Smooth muscle cell (in vitro differentiated cells): Measurements from ENCODE around the gene ZCCHC4. TPM values are rescaled to one million over a fixed set of nuclear protein-coding genes. Genes with fewer than 3 reads are reported as not detected.
A peak's percentile ranks its signal among the peaks of the same experiment; 100 is the strongest.

Experiments used
- DNase-seq: peaks from one replicate; lab custom pipeline; 2025; ENCODE audit not compliant: unreplicated experiment; lab: John Stamatoyannopoulos, UW
- H2AFZ ChIP-seq: fragments of 200-600 bp; sonication (generic); 2 replicates; pipeline ENCODE4 v1.6.0; 2016; ENCODE audit warnings: antibody characterized with exemption, low read depth, mild to moderate bottlenecking
- H3F3A ChIP-seq: fragments of 200-600 bp; sonication (generic); 2 replicates; pipeline ENCODE4 v1.6.0; 2017; ENCODE audit warnings: antibody characterized with exemption, low read depth
- H3K27ac ChIP-seq: fragments of 200-600 bp; sonication (generic); 2 replicates; pipeline ENCODE4 v1.5.1; 2016; ENCODE audit warnings: low read depth, mild to moderate bottlenecking
- H3K27me3 ChIP-seq: fragments of 200-600 bp; sonication (generic); 2 replicates; pipeline ENCODE4 v1.6.1; 2016; ENCODE audit warnings: low read depth, mild to moderate bottlenecking
- H3K36me3 ChIP-seq: fragments of 200-600 bp; sonication (generic); 2 replicates; pipeline ENCODE4 v1.5.1; 2016; ENCODE audit warnings: low read depth
- H3K4me1 ChIP-seq: fragments of 200-600 bp; sonication (generic); 2 replicates; pipeline ENCODE4 v1.5.1; 2016; ENCODE audit warnings: low read depth
- H3K4me2 ChIP-seq: fragments of 200-600 bp; sonication (generic); 2 replicates; pipeline ENCODE4 v1.6.0; 2016; ENCODE audit warnings: mild to moderate bottlenecking
- H3K4me3 ChIP-seq: fragments of 200-600 bp; sonication (generic); 2 replicates; pipeline ENCODE4 v1.5.1; 2016; ENCODE audit warnings: mild to moderate bottlenecking
- H3K79me2 ChIP-seq: fragments of 200-600 bp; sonication (generic); 2 replicates; pipeline ENCODE4 v1.6.0; 2016; ENCODE audit warnings: low read depth, mild to moderate bottlenecking
- H3K9ac ChIP-seq: fragments of 200-600 bp; sonication (generic); 2 replicates; pipeline ENCODE4 v1.6.0; 2016; ENCODE audit warnings: low read depth
- H3K9me3 ChIP-seq: fragments of 200-600 bp; sonication (generic); replicated peaks from 2 replicates; pipeline ENCODE4 v1.5.1; 2016; ENCODE audit warnings: low read depth
- H4K20me1 ChIP-seq: fragments of 200-600 bp; sonication (generic); 2 replicates; pipeline ENCODE4 v1.6.0; 2016; ENCODE audit warnings: low read depth
- CTCF ChIP-seq: fragments of 200-600 bp; sonication (generic); IDR thresholded peaks from 2 replicates; pipeline ENCODE4 v1.5.1; 2017; ENCODE audit warnings: borderline replicate concordance, mild to moderate bottlenecking, antibody characterized with exemption; ENCODE audit not compliant: insufficient read depth, poor library complexity, severe bottlenecking
- WGBS: methylation state at CpG from one replicate; pipeline ENCODE4 v1.1.7; 2016; ENCODE audit warnings: low lambda C conversion rate; 5-methylcytosine and 5-hydroxymethylcytosine counted together
- polyA plus RNA-seq: library from polyadenylated mRNA; unstranded; fragments of >200 nt; fragmentation: Nextera tagmentation; extraction: Ambion mirVana; gene quantifications from 2 replicates; pipeline ENCODE4 v1.2.1, GENCODE V29; 2016
- total RNA-seq: library from RNA; depleted of rRNA; stranded (reverse); fragments of >200 nt; gene quantifications from 2 replicates; pipeline ENCODE4 v1.2.3, GENCODE V29; 2014

The ZCCHC4 gene
- total and polyA plus RNA-seq, 2 experiments from 2014 or later = 11.9 to 14.1 TPM

DNA sequence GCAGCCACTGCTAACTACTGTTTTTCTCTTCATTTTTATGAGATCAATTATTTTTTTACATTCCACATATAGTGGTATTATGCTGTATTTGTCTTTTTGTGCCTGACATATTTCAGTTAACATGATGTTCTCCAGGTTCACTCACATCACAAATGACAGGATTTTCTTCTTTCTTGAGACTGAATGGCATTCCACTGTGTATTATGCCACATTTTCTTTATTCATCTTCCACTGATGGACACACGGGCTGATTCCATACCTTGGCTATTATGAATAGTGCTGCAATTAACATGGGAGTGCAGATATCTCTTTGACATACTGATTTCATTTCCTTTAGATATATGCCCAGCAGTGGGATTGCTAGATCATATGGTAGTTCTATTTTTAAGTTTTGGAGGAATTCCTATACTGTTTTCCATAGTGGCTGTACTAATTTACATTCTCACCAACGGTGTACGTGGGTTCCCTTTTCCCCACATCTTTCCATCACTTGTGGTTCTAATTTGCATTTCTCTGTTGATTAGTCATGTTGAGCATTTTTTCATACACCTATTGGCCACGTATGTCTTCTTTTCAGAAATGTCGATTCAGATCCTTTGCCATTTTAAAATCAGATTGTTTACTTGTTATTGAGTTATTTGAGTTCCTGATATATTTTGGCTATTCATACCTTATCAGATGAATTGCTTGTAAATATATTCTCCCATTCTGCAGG, 14.9 kb upstream of the ZCCHC4 start:
- H3K4me2 ChIP-seq = no peak overlapping the region
- no peaks in the 10 kb centered on the region for H3K4me1 ChIP-seq
- TF ChIP-seq CTCF = no peak
- no peak for DNase-seq
- H3K36me3 ChIP-seq = no peaks in the 10 kb centered on the region
- no peak overlapping the region for H3K27ac ChIP-seq
- no peak overlapping the region for H3K4me3 ChIP-seq
- 89% methylated on average over 5 of the region's 5 CpGs for WGBS
- H3K9ac ChIP-seq = no peak overlapping the region
- no peaks in the 10 kb centered on the region for H3F3A ChIP-seq
- no peaks in the 10 kb centered on the region for H4K20me1 ChIP-seq
- peaks cover 3% of the 10 kb centered on the region for H3K27me3 ChIP-seq
- no peak overlapping the region for H2AFZ ChIP-seq
- no peaks in the 10 kb centered on the region for H3K79me2 ChIP-seq
- H3K9me3 ChIP-seq = no peaks in the 10 kb centered on the region

- TF ChIP-seq CTCF = no peak
- H3K27ac ChIP-seq = peak overlapping the region; percentile 45
- H3K4me3 ChIP-seq = no peak overlapping the region
- no peaks in the 10 kb centered on the region for H3K79me2 ChIP-seq
- H2AFZ ChIP-seq = no peak overlapping the region
- no peaks in the 10 kb centered on the region for H3F3A ChIP-seq
- H3K9me3 ChIP-seq = no peaks in the 10 kb centered on the region
- H3K27me3 ChIP-seq = peaks cover 3% of the 10 kb centered on the region
- WGBS = 59% methylated on average over 10 of the region's 10 CpGs
- DNase-seq = no peak
- H3K9ac ChIP-seq = no peak overlapping the region
- no peaks in the 10 kb centered on the region for H4K20me1 ChIP-seq
- no peak overlapping the region for H3K4me2 ChIP-seq
- no peaks in the 10 kb centered on the region for H3K4me1 ChIP-seq
- H3K36me3 ChIP-seq = no peaks in the 10 kb centered on the region
Measured at GRCh38 chr4:25299476-25300203, 12.9 kb upstream of the ZCCHC4 start.

DNA sequence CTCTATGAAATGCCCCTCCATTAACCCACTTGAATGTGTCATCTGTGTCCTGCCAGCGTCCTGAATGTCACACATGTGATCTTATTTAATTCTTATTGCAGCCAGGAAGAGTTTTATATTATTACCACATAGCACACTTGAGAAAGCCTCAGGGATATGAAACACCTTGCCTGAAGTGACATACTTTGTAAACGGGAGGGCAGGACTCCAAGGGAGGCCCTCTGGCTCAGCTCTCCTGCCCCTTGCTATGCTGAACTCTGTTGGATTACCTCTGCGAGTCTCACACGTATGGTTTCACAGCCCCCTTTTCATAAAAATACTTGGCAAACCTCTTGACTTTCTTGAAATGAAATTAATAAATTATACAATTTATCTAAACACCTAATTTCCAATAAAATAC, 11.1 kb upstream of the ZCCHC4 start:
- no peak overlapping the region for H2AFZ ChIP-seq
- H4K20me1 ChIP-seq = no peaks in the 10 kb centered on the region
- no peak overlapping the region for H3K4me2 ChIP-seq
- DNase-seq = no peak
- no peak overlapping the region for H3K9ac ChIP-seq
- H3K9me3 ChIP-seq = no peaks in the 10 kb centered on the region
- H3F3A ChIP-seq = no peaks in the 10 kb centered on the region
- TF ChIP-seq CTCF = no peak
- H3K4me3 ChIP-seq = no peak overlapping the region
- H3K27me3 ChIP-seq = peaks cover 3% of the 10 kb centered on the region
- WGBS = 87% methylated on average over 4 of the region's 4 CpGs
- H3K79me2 ChIP-seq = no peaks in the 10 kb centered on the region
- no peaks in the 10 kb centered on the region for H3K36me3 ChIP-seq
- H3K4me1 ChIP-seq = no peaks in the 10 kb centered on the region
- no peak overlapping the region for H3K27ac ChIP-seq

GRCh38 chr4:25302626-25303025, 9.9 kb upstream of the ZCCHC4 start:
- TF ChIP-seq CTCF = no peak
- DNase-seq = no peak
- no peaks in the 10 kb centered on the region for H3K79me2 ChIP-seq
- no peak overlapping the region for H3K27ac ChIP-seq
- H3K4me2 ChIP-seq = no peak overlapping the region
- peaks cover 3% of the 10 kb centered on the region for H3K27me3 ChIP-seq
- H3K9ac ChIP-seq = no peak overlapping the region
- H3F3A ChIP-seq = no peaks in the 10 kb centered on the region
- H3K4me1 ChIP-seq = no peaks in the 10 kb centered on the region
- H3K9me3 ChIP-seq = no peaks in the 10 kb centered on the region
- H3K4me3 ChIP-seq = no peak overlapping the region
- 82% methylated on average over 9 of the region's 9 CpGs for WGBS
- no peak overlapping the region for H2AFZ ChIP-seq
- no peaks in the 10 kb centered on the region for H4K20me1 ChIP-seq
- no peaks in the 10 kb centered on the region for H3K36me3 ChIP-seq
